Mesenchymal stem cell (in vitro differentiated cells and primary cell): Measurements from ENCODE around the gene WFDC9. TPM values are rescaled to one million over a fixed set of nuclear protein-coding genes. Genes with fewer than 3 reads are reported as not detected.

Experiments used
- small RNA-seq: library from polyadenylated mRNA; stranded (forward); fragments of <200 nt; extraction: miRNeasy Mini kit (QIAGEN cat#:217004); gene quantifications from one replicate; pipeline ENCODE3, GENCODE V24; 2013; ENCODE audit warnings: low read depth

Gene WFDC9

Small RNA genes within 50 kb of the gene (small RNA-seq; reads per million reads assigned to genes)
- gene RNA5SP485 = not detected
